ENCODE results near the gene RASAL2.
A peak's percentile ranks its signal among the peaks of the same experiment; 100 is the strongest.
"Not testable (repeated sequence)": the region's sequence is repeated elsewhere in the genome, so short reads cannot be mapped to it uniquely, and the experiment has no call there.

Gene RASAL2

DNA sequence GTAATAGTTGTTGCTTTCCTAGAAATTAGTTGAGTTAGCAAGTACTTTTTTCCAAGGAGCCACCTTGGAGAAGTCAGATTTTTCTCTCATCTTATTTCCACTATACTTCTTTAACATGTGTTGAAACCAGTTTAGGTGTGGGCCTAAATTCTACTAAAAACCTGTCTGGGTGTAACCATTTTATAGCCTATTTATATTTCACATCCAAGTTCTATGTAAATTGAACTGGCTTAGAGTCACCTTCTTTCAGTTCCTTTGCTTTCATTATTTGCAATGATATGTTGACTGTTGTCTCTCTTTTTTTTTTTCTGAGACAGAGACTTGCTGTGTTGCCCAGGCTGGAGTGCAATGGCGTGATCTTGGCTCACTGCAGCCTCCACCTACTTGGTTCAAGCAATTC is 207.2 kb downstream of the RASAL2 start:
- DNase-seq: no peak

DNA sequence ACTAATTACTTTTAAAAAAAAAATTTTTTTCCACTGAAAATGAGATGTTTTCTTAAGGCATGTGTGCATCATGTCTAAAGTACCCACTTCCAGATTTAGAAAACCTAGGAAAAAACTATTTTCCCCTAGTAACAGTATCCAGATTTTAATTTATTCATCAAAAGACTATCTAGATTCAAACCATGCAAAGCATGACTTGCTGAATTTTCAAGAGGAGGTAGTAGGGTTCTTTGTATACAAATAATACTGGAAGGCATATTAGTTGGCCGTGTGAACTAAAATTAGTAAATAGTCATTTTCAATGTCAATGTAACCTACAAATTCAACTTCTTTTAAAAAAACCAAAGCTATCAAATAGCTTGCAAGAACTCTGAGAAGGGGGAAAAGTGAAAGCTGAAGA is 213.4 kb downstream of the RASAL2 start:
- no peak for DNase-seq

DNA sequence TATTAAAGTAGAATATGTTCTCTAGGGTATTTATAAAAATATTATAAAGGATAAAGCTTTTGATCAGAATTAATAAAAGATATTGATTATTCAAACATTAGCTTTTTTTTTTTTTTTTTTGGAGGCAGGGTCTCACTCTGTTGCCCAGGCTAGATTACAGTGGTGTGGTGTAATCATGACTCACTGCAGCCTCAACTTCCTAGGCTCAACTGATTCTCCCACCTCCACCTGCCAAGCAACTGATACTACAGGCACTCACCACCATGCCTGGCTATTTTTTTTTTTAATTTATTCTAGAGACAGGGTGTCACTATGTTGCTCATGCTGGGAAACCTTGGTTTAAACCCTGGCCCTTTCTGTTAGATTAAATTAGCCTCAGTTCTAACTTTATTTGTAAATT is 214.5 kb downstream of the RASAL2 start:
- no peak for DNase-seq

DNA sequence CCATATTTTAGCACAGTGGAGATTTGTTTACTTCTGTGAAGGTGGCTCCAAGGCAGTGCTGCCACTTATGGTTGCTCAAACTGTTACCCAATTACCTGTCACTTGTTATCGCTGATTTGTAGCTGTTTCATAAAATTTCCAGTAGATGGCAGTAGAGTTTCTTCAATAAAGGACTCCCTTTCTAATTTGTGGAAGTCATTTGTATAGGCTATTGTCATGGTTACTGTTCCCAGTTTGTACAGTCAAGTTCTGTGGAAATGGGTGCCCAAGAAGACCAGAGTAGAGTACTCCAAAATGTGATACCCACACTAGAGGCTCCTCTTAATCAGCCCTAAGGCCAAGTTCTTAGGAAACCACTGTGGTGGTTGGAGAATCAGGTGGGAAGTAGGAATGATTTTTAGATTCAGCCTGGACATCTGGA is 216.8 kb downstream of the RASAL2 start:
- DNase-seq: peak; percentile 79 to 87

DNA sequence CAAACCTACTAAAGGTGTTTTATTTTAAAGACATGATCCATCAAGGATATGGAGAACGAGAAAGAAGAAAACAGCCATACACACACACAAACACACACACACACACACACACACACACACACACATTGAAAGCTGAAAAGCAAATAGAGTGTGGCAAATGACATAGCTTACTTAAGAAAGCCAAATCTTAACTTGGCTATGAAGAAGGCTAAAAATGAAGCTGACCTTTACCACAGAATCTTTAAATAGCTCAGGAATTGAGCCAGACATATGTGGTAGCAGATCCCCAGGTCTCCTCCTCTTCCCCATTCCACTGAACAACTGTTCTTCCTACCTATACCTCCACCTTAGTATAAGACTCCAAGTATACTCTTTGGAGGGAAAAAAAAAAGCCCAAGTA is 217.3 kb downstream of the RASAL2 start:
- DNase-seq: no peak

DNA sequence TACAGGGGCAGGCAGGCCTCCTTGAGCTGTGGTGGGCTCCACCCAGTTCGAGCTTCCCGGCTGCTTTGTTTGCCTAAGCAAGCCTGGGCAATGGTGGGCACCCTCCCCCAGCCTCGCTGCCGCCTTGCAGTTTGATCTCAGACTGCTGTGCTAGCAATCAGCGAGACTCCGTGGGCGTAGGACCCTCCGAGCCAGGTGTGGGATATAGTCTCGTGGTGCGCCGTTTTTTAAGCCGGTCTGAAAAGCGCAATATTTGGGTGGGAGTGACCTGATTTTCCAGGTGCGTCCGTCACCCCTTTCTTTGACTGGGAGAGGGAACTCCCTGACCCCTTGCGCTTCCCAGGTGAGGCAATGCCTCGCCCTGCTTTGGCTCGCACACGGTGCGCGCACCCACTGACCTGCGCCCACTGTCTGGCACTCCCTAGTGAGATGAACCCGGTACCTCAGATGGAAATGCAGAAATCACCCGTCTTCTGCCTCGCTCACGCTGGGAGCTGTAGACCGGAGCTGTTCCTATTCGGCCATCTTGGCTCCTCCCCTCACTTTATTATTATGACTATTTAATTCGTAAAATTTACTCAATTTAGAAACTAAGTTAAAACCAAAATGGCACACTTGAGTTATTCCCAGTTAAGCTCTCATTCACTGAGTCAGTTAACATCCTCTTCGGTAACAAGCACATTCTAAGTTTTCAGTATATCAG is 226.5 kb downstream of the RASAL2 start:
- not testable (repeated sequence) for DNase-seq

DNA sequence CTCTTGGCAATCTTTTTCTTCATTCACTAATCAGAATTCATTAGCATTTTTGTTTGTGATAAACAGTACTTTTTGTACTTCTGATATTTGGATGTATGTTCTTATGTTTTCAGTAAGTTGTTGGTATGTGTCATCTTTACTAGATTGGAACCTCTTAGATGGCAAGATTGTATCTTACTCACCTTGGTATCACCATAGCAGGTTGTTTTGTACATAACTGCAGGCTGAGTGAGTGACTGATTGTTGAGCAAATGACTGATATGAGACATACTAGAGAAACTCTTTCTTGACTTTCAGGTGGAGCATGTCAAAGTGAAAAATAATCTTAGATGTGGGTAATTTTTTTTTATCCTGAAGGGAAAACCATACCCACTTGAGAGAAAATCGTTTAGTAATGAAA is 229.2 kb downstream of the RASAL2 start:
- DNase-seq: no peak

DNA sequence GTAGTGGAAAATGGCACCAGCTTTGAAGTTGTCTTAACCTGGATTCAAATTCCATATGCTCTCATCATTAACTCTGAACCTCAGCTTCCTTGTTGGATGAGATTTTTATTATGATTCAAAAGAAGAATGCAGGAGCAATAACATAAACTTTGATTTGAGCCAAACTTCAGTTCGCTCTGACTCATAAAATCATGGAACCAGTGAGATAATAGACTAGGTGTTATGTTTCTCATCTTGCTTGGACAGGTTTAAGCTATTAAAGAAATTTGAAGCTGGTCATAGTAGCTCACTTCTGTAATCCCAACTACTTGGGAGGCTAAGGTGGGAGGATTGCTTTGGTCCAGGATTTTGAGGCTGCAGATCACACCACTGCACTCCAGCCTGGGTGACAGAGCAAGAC is 230.1 kb downstream of the RASAL2 start:
- no peak for DNase-seq

DNA sequence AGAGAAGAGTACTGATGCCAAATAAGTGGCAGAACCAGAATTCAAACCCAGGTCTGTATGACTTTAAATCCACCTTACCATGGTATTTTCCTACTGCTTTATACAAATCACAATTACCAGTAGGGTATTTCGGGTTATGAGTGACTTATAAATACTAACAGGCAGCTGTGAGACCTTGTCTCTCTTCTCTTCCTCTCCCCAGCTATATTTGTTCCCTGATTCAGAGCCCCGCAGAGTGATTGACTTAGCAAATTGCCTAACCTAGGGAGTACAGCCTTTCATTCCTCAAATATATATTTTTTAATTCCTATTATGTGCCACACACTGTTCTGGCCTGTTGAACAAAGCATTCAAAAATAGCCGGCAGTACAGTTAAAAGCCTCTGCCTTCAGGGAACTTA is 234.8 kb downstream of the RASAL2 start:
- no peak for DNase-seq

DNA sequence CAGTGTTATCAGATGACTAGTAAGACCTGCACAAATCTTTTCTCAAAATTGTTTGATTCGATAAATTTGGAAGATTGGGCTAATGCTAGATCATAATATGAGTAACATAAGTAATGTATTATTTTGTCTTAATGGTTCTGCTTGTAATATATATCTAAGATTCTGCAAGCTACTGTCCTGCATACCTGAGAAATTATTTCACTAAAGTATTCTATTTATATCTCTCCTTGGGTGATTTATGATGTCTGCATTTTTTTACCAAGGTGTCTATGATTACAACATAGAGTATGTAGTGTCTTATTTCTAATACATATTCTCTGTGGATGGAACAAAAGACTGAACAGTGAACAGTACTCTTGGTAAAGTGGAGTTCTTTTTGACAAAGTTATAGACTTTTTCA is 236.2 kb downstream of the RASAL2 start:
- DNase-seq: no peak

DNA sequence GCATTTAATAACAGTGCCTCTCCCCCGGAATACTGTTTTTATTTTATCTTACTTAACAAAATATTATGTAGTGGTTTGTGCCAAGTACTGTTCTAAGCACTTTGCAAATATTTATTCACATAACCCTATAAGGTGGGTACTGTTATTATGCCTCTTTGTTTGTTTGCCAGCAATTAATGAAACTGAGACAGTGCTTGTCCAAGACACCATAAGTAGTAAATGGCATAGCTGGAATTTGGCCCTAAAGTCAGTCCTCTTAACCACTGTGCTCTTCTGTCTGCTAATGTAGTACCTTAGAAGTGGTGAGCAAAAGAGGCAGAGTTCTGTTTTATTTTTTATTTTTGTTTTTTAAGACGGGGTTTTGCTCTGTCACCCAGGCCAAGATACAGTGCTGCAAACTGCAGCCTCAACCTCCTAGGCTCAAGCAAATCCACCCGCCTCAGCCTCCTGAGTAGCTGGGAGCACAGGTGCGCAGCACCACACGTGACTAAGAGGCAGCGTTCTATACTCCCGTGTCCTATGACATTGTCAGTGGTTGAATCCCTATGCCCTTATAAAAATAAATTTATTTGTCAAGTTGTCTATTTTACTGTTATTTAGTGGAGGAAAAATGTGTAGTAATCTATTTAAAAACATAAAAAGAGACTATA is 237.1 kb downstream of the RASAL2 start:
- no peak for DNase-seq

DNA sequence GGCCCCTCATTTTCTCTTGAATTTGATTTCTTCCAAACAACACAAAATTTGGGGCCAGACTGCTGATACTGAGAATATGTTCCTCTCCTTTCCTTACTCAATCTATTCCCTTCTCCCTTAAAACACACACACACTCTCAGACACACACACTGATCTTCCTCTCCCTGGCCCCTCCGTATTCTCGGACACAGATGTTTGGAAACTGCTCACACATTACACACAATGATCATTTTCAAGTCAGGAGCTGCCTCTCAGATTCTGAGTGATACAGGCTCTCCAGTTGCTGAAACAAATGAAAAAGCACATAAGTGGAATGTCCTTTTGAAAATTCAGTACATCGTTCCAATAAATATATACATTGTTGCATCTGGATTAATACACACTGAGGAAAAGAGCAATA is 241.5 kb downstream of the RASAL2 start:
- no peak for DNase-seq

DNA sequence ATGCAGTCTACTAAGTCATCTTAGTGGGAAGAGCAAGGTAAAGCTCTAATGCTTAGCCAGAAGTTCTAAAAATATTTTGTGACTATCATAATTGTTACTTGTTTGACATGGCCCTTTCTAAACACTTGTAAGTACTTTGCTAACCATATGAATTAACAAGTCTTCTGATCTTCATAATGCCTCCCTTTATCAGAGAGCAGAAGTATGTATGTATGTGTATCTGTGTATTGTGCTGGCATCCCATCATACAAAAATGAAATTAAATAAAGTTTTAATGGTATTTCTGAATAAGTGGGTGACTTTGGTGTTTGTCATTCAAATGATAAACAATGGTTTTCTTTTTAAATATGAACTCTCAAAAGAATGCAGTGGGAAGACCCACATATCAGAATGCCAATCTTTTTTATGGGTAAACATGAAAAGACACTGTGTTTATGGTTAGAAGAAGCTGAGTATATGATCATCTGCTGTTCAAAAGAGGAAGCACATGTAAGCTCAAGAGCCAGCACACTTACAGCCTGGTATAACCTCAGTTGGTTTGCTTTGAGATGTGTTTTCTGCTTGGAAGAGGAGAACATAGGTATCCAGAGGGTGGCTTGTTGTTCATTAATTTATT is 243.3 kb downstream of the RASAL2 start:
- no peak for DNase-seq

DNA sequence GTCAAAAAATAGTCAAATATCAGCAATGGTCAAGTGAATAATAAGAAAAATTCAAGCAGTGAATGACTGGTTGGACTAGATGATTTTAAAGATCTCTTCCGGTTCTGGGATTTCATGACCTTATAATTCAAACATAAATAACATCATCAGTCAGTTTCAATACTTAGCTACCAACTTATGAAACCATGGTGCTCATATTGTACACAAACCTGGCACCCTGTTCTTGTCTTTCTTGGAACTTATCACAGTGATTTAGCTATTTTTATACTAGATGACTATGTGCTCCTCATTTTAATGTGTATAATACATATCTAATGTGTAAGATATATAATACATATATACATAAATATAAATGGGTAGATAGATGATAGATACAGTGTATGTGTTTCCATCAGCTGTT is 245.9 kb downstream of the RASAL2 start:
- no peak for DNase-seq

DNA sequence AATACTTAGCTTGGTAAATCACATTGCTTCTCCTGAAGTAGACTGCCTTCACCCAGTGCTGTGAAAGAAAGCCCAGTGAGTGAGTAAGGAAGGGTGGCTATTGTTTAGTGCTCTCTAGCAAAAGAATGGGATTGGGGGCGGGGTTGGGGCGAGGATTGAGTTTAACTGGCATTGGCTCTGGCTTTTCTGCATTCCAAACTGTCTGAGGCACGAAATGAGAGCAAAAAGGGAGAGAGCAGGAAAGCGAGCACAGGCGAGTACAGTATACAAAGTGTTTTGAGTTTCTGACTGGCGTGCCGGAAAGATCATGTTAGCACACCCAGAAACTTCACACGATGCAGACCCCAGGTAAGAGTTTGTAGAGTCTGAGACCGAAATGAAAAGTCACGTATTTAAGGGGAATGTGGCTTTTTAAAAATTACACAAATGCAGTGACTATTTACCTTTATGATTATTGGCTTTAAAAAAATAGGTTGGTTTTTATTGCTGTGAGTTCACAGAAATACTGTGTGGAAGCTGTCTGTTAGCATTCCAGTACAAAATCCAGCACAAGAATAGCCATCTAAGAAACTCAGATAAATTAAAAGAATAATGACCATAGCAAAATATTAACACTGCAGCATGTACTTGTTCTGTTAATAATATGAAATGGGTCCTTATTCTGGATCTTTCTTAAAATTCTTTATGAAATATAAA is 247.5 kb downstream of the RASAL2 start:
- DNase-seq: no peak

DNA sequence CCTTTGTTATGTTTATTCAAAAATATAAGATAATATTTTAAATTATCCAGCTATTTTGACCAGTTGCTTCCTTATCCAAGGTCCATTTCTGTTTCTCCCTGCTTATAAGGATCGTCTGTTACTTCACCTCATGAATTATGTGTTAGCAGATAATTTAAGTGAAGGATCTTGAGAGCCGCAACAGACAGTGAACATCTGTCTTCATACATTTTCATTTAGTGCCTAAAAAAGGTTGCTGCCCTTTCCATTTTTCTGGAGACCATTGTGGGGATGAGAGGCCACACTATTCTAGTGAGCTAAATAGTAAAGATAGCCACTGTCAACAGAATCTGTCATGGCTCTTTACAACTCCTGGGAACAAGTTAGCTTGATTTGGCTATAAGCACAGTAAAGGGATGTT is 248.8 kb downstream of the RASAL2 start:
- no peak for DNase-seq

DNA sequence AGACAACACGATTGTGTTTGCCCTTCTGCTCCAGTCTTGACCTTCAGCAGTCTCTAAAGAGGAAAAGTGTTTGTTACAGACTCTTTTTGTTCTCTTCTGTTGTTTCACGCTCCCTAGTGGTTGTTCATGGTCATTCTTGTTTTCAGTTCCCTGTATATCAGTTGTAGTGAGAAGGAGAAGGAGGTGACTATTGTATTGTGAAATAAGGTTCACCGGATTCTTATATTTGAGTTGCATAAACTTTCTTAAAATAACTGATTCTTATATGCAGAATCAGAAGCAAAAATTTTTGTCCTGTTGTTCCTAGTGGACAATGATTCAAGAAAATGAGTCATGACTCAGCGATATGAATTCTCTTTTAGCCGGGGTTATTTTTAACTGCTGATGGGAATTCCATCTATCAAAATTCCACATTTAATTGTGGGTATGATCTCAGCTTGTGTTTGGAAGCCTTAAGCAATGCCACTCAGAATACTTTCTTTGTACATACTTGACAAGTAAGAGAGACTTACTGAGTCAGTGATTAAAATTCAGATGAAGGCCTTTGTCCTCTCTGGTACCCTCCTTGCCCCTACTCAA is 250.7 kb downstream of the RASAL2 start:
- peak; percentile 52 to 71 for DNase-seq

DNA sequence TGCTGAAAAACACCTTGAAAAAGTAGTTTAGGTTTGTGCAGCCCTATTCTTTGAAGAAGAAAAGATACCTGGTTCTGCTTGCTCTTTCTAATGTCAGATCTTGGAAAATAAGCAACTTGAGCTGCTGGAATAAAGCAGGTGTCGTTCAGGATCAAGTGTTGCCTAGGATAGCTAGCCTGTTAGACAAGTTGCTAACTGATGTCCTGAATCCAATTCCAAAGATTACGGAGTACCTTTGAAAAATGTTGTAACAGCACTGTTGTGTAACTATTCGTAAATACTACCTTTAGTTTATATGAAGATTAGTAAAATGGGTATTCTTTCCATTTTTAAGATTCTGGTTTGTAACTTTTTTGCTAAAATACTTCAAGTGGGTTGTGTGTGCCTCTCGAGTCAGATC is 251.3 kb downstream of the RASAL2 start:
- no peak for DNase-seq

DNA sequence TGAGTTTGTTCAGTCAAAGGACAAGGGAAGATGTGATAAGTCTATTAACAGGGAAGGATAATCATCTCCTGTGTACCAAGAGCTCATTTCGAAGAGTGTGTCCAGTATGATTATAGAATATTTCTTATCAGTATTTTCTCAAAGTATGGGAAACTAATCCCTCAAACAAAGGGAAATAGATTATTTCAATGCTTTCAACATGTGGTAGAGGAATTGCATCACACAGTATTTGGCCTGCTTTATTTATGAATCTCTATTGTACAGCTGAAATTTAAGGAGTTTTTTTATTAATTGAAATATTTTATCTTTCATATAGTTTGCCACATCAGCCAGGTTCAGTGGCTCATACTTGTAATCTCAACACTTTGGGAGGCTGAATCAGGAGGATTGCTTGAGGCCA is 251.9 kb downstream of the RASAL2 start:
- DNase-seq: no peak

DNA sequence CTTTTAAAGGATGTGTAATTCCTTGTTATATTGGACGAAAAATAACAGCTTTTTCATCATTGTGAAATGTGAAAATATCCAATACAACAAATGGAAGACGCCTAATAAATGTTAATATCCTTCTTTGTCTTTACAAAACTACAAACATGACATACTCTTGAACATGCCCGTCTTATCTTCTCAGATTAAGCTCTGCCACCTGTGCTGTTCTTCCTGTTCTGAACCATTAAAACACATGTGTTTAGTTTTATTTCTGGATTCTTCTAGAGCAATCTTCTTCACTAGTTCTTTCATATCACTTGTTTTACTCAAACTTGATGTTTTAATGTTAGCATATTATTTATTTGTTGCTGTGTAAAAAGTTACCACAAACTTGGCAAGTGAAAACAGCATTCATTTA is 255.9 kb downstream of the RASAL2 start:
- DNase-seq: no peak

DNA sequence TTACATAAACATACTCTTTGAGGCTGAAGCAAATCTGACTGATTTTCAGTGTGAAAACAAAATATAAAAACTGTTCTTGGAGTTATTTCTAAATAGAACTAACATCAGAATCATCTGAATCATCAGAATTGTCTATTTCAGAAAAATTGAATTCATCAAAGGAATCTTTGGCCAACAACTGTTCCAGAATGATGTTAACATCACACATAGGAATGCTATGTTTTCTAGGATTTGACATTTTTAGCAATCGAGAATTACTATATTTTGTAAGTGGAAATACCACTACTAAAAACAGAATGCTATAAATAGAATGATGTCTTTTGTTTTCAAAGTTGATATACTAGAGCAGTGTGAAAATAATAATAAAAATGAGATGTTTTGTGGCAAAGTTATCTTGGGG is 258.0 kb downstream of the RASAL2 start:
- not testable (repeated sequence) for DNase-seq

DNA sequence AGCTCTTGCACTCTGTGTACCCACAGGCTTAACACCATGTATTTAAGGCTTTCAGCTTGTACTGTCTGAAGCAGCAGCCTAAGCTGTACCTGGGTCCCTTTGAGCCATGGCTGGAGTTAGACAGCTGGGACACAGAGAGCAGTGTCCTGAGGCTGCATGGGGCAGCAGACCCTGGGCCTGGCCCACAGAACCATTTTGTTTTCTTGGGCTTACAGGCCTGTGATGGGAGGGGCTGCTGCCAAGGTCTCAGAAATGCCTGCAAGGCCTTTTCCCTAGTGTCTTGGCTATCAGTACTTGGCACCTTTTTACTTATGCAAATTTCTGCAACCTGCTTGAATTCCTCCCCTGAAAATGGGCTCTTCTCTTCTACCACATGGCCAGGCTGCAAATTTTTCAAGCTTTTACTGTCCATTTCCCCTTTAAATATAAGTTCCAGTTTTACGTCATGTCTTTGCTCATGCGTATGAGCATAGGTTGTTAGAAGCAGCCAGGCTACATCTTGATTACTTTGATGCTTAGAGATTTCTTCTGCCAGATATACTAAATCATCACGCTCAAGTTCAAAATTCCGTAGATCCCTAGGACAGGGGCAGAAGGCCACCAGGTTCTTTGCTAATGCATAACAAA is 259.0 kb downstream of the RASAL2 start:
- no peak for DNase-seq

DNA sequence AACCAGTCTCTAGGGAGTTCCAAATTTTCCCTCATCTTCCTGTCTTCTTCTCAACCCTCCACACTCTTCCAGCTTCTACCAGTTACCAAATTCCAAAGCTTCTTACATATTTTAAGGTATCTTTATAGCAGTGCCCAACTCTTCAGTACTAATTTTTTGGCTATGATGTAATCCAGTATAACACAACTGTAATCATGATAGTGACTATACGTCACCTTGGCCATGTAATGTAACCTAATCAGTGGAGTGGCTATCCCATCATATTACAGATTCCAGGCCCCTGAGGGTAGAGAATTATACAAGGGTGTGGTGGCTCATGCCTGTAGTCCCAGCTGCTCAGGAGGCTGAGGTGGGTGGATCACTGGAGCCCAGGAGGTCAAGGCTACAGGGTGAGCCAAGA is 259.6 kb downstream of the RASAL2 start:
- no peak for DNase-seq

All from AML-193 (cell line).